Neuron (in vitro differentiated cells): Measurements from ENCODE around the gene PLXNA1.
A peak's percentile ranks its signal among the peaks of the same experiment; 100 is the strongest.

ENCODE experiments used
- H2AFZ ChIP-seq: one replicate; pipeline ENCODE4 v1.6.1; 2013; ENCODE audit warnings: low read depth, mild to moderate bottlenecking, inconsistent platforms, low read length, moderate library complexity
- H3K27me3 ChIP-seq: one replicate; pipeline ENCODE4 v1.6.1; 2013; ENCODE audit warnings: low read length; ENCODE audit not compliant: insufficient read depth
- H3K36me3 ChIP-seq: one replicate; pipeline ENCODE4 v1.6.1; 2013; ENCODE audit warnings: low read length; ENCODE audit not compliant: insufficient read depth
- H3K4me1 ChIP-seq: one replicate; pipeline ENCODE4 v1.6.1; 2013; ENCODE audit warnings: low read length; ENCODE audit not compliant: insufficient read depth
- H3K4me3 ChIP-seq: 2 replicates; pipeline ENCODE4 v1.5.1; 2013; ENCODE audit warnings: mild to moderate bottlenecking, low read length, moderate library complexity
- H3K9me3 ChIP-seq: one replicate; pipeline ENCODE4 v1.6.1; 2013; ENCODE audit warnings: low read length

The PLXNA1 gene

DNA sequence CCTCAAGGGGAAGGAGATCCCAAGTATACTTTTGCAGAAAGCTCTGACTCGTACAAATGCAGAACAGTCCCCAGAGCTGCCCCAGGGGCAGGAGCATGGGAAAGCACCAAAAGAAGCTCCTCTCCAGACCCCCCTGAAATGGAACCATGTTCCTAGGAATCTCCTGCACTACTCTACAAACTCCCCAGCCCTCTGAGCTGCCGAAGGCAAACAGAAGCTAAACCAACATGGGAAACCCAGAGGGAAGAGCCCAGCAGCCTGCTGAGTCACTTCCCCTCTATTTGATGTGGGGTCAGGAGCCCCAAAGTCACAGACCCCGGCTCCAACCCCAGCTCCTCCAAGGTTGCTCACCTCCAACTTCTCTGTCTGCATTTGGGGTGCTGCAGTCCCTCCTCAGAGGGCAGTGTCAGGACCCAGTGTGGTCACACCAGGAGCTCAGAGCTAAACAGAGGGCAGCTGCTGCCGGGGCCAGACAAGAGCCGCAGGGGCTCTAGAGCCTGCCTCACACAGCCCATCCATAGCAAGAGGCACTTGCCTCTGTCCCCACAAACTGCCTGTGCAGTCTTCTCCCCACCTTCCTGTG, 3.8 kb upstream of the PLXNA1 start:
- Histone ChIP-seq H3K27me3 (no peaks in the 10 kb centered on the region), H3K4me3 (no peak overlapping the region), H3K4me1 (peaks cover under 1% of the 10 kb centered on the region), H3K9me3 (peaks cover 4% of the 10 kb centered on the region), H2AFZ (no peak overlapping the region), H3K36me3 (no peaks in the 10 kb centered on the region)

DNA sequence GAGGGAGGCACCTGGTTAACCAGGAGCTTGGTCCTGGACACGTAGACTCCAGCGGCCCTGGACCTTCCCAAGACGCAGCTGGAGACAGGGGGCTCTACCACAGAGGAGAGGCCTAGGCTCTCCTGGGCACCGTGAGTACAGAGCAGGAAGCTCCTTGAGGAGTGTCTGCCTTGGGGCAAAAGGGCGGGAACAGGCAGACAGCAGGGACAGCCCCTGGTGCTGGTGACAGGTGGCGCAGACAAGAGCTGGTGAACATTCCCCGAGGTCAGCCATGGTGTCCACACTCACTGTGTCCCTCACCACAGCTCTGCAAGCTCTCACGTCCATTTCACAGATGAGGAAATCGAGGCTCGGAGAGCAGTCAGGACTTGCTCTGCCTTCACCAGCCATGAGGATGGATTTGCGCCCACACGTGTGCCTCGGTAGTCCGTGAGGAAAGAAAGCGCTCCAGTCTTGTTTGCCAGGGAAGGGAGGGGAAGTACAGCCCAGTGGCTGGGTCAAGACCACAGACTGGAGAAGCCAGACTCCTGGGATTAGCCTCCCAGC, 2.6 kb upstream of the PLXNA1 start:
- no peaks in the 10 kb centered on the region for H3K36me3 ChIP-seq
- no peak overlapping the region for H2AFZ ChIP-seq
- H3K4me3 ChIP-seq, result no peak overlapping the region
- H3K9me3 ChIP-seq, result no peaks in the 10 kb centered on the region
- no peaks in the 10 kb centered on the region for H3K27me3 ChIP-seq
- H3K4me1 ChIP-seq, result peaks cover 11% of the 10 kb centered on the region

DNA sequence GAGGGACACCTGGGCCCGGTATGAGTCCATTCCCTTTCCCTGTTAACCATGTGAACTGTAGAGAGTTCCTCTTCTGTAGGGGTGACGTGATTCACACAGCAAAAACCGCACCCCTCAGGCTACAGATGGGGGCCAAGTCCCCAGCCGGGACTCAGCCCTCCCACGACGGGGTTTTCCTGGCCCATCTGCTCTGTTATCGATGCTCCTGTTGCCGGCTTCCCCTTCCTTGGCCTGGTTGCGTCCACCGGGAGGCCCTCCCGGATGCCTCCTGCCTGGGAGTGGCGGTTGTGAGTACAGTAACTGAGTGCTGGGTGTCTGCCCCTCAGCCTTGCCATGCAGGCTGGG, 817 bp upstream of the PLXNA1 start:
- no peaks in the 10 kb centered on the region for H3K27me3 ChIP-seq
- H3K4me3 ChIP-seq, result peak overlapping the region; percentile 46
- no peaks in the 10 kb centered on the region for H3K36me3 ChIP-seq
- no peaks in the 10 kb centered on the region for H3K9me3 ChIP-seq
- peaks cover 11% of the 10 kb centered on the region for H3K4me1 ChIP-seq
- H2AFZ ChIP-seq, result no peak overlapping the region

DNA sequence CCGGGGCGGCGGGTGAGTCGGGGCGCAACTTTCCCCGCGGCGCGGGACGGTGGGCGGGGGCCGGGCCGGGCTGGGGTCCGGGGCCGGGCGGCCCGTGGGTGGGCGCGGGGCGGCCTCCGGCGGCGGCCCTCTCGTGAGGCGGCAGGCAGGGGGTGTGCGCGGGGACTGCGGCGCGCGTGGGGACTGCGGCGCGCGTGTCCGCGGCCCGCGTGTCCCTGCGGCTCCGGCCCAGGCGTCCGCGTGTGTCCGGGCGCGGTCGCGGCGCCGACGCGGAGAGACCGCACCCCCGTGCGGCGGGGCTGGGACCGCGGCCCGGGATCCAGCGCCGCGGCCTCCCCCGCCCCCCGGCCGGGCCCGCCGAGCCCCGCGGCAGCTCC, 349 bp downstream of the PLXNA1 start:
- Histone ChIP-seq H3K36me3 (peaks cover 2% of the 10 kb centered on the region), H3K9me3 (no peaks in the 10 kb centered on the region), H3K27me3 (no peaks in the 10 kb centered on the region), H3K4me3 (peak overlapping the region; percentile 72), H2AFZ (no peak overlapping the region), H3K4me1 (peaks cover 11% of the 10 kb centered on the region)

DNA sequence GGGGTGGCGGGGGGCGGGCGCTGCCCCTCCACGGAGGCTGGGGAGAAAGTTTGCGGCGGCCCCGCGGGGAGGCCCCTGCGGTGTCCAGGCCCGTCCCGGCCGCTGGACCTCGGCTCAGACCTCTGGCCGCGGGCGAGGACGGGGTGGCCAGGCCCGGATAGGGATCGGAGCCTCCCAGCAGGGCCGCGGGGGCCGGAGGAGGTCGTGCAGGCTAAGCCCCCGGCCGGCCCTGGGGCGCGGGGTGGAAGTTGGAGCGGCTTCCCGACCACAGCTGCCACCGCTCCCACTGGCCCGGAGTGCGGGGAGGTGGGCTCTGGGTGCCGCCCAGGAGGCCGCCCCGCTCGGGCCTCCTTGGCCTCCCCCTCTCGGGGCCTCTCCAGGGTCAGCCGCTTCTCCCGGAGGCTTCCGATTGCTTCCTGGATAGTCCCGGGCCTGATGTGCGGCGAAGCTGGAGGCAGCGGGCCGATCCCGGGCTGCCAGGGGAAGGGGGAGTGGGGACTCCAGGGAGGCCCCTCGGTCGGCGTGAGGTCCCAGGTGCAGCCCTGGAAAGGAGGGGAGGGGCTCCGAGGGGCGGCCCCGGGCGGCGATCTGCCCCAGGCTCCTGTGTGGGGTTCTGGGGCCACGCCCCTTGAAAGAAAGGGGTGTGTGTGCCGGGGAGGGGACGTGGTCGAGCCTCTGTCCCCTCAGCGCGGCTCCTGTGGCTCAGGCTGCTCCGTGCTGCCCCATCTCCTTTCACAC, 907 bp downstream of the PLXNA1 start:
- H3K4me3 ChIP-seq, result peak overlapping the region; percentile 72
- peaks cover 11% of the 10 kb centered on the region for H3K4me1 ChIP-seq
- H2AFZ ChIP-seq, result no peak overlapping the region
- peaks cover 8% of the 10 kb centered on the region for H3K36me3 ChIP-seq
- H3K27me3 ChIP-seq, result no peaks in the 10 kb centered on the region
- no peaks in the 10 kb centered on the region for H3K9me3 ChIP-seq

DNA sequence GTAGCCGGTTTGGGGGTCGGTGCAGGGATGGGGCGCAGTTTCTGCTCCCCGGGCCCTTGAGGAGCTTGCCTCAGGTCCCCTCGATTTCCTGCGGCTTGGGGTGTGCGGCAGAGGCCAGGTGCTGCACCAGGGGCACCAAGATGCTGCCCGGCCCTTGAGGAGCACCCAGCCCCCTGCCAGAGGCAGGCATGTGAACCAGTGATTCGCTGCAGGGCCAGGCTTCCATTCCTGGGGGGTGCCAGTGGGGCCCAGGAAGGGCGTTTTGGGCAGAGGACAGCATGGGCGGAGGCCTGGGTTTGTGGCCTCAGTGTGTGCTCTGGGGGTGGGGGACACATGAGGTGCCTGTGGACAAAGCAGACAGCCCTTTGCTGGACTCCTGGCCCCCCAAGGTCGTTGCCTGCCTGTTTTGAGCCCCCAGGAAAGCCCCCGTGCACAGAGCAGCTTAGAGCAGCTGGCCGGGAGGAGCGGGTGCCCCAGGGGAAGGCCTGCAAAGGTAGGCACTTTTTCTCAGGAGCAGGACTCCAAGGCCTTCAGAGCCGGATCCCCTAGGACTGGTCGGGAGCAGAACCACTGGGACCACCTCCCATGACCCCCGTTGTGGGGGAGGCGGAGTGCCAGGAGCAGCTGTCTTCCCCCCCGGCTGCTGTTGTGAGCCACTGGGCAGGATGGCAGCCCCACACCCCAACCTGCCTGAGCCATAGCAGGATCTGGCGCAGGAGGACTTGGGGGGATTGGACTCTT, 1.6 kb downstream of the PLXNA1 start:
- Histone ChIP-seq H3K9me3 (no peaks in the 10 kb centered on the region), H3K36me3 (peaks cover 15% of the 10 kb centered on the region), H3K27me3 (no peaks in the 10 kb centered on the region), H3K4me3 (peak overlapping the region; percentile 72), H3K4me1 (peaks cover 11% of the 10 kb centered on the region), H2AFZ (no peak overlapping the region)

DNA sequence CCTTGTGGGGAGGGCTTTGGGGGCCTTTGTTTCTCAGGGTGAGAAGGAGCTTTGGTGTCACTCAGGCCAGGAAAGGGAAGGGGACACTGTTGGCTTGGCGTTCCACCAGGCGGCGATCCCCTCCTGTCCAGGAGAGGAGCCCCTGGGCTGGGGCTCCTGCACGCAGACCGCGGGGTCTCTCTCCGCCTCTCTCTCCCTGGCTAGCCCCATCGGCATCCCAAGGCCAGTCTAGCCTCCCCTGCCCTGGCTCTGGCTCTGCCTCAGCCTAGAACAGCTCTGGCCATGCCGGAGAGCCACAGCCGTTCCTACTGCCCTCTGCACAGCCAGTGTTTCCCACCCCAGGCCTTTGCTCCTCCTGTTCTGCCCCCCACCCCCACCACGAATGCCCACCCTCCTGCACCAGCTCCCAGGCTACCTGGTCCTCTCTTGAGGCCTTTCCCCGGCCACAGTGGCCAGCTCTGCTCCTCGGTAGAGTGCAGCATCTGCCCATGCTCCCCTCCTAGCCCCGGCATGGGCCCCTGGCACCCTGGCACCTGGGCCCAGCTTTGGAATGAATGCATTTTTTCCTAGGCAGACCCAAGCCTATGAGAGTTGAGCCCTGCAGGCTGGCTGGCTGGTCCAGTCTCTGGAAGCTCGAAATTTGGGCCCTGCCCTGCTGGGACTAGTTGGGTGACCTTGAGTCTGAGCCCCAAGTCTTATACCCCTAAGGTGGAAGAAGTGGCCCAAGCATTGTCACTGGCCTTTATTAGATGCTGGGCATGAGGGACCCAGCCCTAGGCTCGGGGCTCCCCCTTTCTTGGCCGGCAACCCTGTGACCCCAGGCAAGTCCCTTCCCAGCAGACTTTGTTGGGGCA, 2.4 kb downstream of the PLXNA1 start:
- Histone ChIP-seq H3K4me3 (peak overlapping the region; percentile 72), H3K27me3 (no peaks in the 10 kb centered on the region), H2AFZ (no peak overlapping the region), H3K4me1 (peaks cover 11% of the 10 kb centered on the region), H3K36me3 (peaks cover 23% of the 10 kb centered on the region), H3K9me3 (no peaks in the 10 kb centered on the region)

DNA sequence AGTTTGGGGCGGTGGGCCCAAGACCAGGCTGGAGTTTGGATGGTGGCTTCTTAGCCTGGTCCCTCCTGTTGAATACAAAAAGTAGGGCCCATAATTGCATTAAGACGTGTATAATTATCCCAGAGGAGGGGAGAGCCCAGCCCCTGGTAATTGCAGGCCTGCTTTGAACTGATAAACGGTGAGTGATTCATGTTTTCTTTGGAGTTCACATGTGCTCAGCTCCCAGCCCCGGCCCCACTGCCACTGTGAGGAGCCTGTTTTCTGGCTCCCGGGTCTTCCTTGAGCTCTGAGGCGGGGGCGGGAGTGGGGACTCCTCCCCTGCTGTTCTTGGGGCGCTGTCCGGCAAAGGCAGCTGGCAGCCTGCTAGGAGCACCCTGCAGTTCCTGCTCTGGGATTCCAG, 3.1 kb downstream of the PLXNA1 start:
- H3K9me3 ChIP-seq, result no peaks in the 10 kb centered on the region
- H3K27me3 ChIP-seq, result no peaks in the 10 kb centered on the region
- H3K4me1 ChIP-seq, result peaks cover 11% of the 10 kb centered on the region
- H3K36me3 ChIP-seq, result peaks cover 30% of the 10 kb centered on the region
- H3K4me3 ChIP-seq, result no peak overlapping the region
- H2AFZ ChIP-seq, result no peak overlapping the region

DNA sequence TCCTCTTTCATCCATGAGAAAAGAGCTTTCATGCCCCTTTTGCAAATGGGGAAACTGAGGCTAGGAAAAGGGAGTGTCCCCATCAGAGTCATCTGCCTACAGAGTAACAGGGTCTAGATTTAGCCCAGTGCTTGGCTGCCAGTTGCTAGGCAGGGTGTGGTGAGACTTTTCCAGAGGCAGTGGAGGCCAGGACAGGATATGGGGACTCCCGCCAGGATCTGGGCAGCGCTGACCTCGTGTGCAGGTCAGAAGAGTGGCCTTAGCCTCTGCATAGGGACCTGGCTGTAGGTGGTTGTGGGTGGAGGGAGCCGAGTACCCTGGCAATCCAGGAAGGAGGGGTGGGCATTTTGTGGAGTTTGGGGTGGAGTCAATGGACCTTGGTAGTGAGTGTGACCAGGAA, 4.2 kb downstream of the PLXNA1 start:
- H3K4me3 ChIP-seq, result no peak overlapping the region
- no peaks in the 10 kb centered on the region for H3K9me3 ChIP-seq
- peaks cover 39% of the 10 kb centered on the region for H3K36me3 ChIP-seq
- H2AFZ ChIP-seq, result no peak overlapping the region
- no peaks in the 10 kb centered on the region for H3K27me3 ChIP-seq
- peaks cover 11% of the 10 kb centered on the region for H3K4me1 ChIP-seq

DNA sequence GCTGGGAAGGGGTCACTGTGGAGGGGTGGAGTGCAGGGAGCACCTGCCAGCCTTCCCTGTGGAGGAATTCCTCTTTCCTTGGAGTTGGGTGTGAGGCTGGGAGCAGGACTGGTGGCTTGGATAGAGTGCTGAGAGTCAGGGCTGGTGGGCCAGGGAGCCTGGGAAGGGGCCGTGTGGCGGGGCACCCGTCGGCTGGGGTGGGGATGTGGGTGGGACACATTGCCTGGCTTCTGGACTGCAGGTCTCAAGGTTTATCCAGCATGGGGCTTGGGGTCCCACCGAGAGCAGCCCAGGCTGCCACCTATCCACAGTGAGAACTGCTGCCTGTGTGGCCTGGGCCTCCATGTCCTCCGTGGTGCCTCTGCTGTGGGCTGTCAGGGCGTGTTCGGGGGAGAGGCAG, 4.7 kb downstream of the PLXNA1 start:
- Histone ChIP-seq H3K27me3 (no peaks in the 10 kb centered on the region), H3K4me1 (peaks cover 11% of the 10 kb centered on the region), H3K9me3 (no peaks in the 10 kb centered on the region), H3K4me3 (no peak overlapping the region), H2AFZ (no peak overlapping the region), H3K36me3 (peaks cover 39% of the 10 kb centered on the region)

DNA sequence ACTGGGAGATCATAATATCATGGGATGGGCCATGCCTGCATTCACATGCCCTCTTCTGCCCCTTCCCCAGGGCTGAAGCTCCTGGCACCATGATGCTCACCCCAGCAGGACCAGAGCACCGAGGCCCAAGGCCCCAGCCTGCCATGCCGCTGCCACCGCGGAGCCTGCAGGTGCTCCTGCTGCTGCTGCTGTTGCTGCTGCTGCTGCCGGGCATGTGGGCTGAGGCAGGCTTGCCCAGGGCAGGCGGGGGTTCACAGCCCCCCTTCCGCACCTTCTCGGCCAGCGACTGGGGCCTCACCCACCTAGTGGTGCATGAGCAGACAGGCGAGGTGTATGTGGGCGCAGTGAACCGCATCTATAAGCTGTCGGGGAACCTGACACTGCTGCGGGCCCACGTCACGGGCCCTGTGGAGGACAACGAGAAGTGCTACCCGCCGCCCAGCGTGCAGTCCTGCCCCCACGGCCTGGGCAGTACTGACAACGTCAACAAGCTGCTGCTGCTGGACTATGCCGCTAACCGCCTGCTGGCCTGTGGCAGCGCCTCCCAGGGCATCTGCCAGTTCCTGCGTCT, 5.6 kb downstream of the PLXNA1 start:
- Histone ChIP-seq H3K36me3 (peaks cover 41% of the 10 kb centered on the region), H3K4me3 (no peak overlapping the region), H3K4me1 (peaks cover 11% of the 10 kb centered on the region), H3K27me3 (no peaks in the 10 kb centered on the region), H2AFZ (no peak overlapping the region), H3K9me3 (no peaks in the 10 kb centered on the region)

DNA sequence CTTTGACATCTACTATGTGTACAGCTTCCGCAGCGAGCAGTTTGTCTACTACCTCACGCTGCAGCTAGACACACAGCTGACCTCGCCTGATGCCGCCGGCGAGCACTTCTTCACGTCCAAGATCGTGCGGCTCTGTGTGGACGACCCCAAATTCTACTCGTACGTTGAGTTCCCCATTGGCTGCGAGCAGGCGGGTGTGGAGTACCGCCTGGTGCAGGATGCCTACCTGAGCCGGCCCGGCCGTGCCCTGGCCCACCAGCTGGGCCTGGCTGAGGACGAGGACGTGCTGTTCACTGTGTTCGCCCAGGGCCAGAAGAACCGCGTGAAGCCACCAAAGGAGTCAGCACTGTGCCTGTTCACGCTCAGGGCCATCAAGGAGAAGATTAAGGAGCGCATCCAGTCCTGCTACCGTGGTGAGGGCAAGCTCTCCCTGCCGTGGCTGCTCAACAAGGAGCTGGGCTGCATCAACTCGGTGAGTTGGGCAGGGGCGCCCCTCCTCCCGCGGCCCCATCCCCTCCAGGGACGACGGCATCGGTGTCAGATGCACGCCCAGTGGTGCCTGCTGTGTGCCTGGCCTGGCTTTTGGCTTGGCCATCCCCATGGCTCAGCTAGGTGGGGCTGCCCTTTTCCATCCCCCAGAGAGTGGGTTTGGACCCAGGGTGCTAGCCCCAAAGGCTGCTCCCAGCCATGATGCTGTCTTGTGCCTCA, 6.6 kb downstream of the PLXNA1 start:
- Histone ChIP-seq H3K4me3 (no peak overlapping the region), H2AFZ (no peak overlapping the region), H3K27me3 (no peaks in the 10 kb centered on the region), H3K9me3 (no peaks in the 10 kb centered on the region), H3K36me3 (peaks cover 47% of the 10 kb centered on the region), H3K4me1 (peaks cover 7% of the 10 kb centered on the region)
